ENCODE data around the gene FAAH.

FAAH gene

GRCh38 chr1:46423574-46424240 is 29.6 kb downstream of the FAAH start:
- no peak for DNase-seq (ENCODE audit: low read depth)

- no peak for DNase-seq (ENCODE audit: low read depth)
Observed at GRCh38 chr1:46424730-46425129, 30.6 kb downstream of the FAAH start.

DNA sequence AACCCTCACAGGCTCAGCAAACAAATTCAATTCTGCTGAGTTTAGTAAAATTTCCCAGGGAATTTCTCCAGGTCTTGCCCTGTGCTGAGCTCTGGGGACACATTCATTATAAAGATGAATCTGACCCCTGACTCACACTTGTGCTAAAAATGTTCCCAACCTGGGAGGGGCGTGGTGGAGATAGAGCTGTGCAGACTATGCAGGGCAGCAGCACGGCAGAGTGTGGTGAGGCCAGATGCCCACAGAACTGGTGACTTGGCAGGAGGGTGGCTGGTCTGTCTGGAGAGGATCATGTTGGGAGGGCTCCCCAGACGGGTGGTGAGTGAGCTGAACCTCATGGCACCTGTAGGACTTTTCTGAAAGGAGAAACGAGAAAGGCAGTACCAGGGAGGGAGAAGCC is 31.6 kb downstream of the FAAH start:
- DNase-seq (ENCODE audit: low read depth), result no peak

DNA sequence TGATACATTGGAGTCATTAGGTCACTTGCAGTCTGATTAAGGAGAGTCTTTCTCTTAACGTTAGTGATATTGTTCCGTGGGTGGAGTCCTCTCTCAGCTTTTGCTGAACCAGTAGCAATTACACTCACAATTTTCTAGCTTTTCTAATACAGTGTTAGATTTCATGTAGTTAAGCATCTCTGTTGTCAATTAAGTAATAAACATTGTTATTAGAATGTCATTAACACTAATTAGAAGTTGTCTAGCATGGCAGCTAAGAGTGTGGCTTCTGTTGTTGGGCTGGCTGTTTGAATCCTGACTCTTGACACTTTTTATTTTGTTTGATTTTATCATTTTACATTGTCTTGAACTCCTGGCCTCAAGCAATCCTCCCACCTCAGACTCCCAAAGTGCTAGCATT is 33.4 kb downstream of the FAAH start:
- no peak for DNase-seq (ENCODE audit: low read depth)

GRCh38 chr1:46429436-46429835 is 35.3 kb downstream of the FAAH start:
- DNase-seq (ENCODE audit: low read depth), result no peak

DNA sequence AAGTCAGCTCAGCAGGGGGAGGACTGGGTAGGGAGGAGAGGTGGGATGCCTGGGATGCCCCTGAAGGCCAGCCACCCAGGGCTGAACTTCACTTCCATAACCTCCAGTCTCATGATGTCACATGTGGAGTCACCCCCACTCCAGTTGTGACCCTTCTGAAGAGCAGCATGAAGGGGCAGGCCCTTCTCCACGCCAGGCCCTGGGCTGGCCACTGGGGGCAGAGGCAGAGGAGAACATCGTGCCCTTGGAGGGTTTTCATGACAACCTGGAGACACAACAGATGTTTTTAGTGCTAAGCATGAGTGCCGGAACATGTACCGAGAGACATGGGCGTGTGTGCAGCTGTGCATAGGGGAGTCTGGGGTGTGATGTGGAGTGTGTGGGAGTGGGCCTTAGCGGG is 37.6 kb downstream of the FAAH start:
- DNase-seq (ENCODE audit: low read depth), result no peak

DNA sequence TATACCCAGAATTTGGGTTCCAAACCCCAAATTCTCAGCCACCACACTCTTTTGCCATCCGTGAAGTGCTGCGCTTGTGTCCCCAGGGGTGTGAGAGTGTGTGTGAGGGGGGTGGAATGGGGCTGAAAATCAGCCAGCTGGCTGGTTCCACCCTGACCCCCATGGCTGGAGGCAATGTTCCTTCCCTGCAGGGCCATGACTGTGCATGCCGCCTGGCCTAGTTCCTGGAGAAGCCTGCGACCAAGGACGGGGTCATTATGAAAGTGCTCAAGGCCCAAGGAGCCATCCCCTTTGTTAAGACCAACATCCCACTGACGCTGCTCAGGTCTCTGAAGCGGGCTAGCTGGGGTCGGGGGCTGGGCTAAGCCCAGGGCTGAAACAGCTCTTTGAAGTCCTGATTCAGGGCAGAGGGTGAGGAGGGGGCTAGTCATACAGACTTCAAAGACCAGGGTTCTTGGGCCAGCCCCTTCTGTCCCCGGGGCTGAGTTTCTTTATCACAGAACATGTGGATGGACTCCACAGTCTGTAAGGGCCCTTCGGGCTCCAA is 38.7 kb downstream of the FAAH start:
- no peak for DNase-seq (ENCODE audit: low read depth)

DNA sequence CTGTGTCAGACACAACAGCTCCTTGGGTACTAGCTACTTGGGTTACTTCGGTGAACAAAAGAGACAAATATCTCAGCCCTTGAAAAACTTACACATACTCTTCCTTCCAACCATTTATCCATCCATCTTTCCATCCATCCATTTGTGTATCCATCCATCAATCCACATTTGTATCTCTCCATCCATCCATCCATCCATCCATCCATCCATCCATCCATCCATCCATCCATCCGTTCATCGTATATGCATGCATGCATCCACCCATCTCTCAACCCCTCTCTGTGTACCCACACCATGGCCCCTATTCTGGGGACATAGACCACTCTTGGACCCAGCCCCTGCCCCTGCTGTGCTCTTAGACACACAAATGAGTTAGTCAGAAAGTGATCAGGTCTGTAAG is 40.2 kb downstream of the FAAH start:
- DNase-seq (ENCODE audit: low read depth), result no peak

- DNase-seq (ENCODE audit: low read depth), result no peak
Observed at GRCh38 chr1:46436844-46437243, 42.7 kb downstream of the FAAH start.

DNA sequence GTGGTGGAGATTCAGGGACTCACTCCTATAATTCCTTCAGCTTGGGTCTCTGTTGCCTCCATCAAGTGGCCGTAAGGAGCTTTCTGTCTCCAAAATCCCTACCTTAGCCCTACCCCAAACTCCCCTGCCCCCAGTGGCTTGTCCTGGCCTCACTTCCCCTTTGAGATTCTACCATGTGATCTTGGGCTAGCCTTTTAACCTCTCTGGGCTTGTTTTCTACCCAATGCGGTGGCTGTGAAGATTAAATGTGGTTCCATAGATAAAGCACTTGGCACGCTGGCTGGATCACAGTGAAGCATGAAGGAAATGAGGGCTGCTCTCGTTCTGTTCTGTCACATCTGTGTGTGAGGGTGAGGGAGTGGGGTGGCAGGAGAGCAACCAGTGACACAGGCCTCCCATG is 43.6 kb downstream of the FAAH start:
- no peak for DNase-seq (ENCODE audit: low read depth)

DNA sequence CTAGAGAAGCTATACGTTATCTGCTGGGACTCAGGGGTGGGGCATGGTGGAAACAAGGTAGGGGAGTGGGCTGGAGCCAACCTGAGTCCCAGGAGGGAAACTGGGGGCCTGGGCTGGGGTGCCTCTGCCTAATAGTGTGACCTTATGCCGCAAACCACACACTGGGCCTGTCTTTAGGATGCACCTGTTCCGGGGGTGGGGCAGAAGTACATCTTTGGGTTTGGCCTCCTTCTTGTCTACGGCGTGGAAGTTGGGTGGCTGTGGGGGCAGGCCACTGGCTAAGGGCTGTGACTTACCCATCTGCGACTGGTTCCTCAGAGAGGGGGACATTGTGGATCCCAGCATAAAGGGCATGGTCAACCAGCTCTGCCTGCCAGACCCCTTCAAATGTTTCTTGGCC is 44.2 kb downstream of the FAAH start:
- DNase-seq (ENCODE audit: low read depth), result no peak

DNA sequence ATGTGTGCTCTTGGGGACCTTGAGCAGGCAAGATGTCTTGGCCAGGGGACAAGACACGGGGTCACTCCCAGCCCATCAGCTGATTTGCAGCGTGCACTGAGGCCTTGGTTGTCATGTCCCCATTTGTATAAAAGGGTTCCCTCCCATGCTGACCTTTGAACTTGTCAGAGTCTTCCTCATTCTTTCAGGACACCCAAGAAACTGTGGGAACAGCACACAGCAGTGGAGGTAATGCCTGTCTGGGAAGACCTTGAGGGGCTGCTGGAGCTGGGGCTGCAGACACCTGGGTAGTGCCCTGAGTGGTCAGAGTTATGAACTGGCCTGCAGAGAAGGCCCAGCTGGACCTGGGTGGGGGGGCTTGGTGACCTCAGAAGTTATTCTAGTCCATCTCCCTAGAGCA is 46.4 kb downstream of the FAAH start:
- no peak for DNase-seq (ENCODE audit: low read depth)

DNA sequence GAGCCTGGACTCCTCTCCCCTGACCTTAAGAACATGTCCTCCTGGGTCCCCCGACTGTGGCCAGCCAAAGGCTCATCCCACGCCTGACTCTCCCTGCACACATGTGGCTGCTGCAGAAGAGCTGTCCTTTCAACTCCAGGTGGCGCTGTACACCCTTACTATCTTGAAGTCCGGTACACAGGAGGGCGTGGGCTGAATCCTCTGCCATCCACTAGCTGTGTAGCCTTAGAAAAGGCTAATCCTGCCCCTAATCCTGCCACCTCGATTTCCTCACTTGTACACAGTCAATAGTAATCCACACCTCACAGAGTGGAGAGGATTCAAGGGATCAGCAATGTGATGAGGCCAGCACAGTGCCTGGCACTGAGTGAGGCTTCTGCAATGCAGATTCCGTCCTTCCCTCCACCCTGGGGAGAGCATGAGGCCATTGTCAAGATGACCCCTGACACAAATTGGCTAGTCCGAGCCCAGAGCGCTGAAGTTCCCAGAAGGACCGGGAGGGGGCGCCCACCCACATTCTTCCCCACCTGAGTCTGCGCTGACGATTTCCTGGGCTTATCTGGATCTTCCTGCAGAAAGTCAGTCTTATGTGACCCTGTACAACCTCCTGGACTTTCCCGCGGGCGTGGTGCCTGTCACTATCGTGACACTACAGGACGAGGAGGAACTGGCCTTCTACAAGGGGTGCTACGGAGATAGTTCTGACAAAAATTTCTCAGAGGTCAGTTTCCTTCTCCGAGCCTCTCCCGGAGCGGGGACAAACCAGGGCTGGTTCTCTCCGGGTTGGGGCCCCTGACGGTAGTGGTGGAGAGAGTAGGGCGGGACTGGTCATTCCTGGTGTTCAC is 48.4 kb downstream of the FAAH start:
- DNase-seq (ENCODE audit: low read depth), result peak; percentile 58

- no peak for DNase-seq (ENCODE audit: low read depth)
Observed at GRCh38 chr1:46444466-46444865, 50.3 kb downstream of the FAAH start.

DNA sequence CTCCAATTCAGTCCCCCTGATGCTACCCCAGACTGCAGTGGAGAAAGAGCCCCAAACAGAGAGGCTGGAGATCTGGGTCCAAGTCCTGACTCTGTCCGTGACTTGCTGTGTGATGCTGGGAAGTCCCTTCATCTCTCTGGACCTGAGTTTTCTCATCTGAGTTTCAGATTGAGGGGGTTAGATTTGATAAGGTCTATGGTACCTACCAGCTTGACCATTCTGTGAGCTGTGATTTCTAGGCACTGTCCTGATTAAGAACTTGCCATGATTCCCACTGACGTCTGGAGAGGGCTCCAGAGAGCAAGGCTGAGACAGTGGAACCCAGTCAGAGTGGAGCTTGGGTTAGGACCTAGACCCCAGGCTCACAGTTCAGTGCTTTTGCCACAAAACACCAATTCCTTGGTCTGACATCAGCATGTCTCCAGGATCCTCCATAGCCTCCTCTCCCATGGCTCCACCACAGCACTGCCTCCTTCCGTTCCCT is 51.7 kb downstream of the FAAH start:
- DNase-seq (ENCODE audit: low read depth), result no peak

DNA sequence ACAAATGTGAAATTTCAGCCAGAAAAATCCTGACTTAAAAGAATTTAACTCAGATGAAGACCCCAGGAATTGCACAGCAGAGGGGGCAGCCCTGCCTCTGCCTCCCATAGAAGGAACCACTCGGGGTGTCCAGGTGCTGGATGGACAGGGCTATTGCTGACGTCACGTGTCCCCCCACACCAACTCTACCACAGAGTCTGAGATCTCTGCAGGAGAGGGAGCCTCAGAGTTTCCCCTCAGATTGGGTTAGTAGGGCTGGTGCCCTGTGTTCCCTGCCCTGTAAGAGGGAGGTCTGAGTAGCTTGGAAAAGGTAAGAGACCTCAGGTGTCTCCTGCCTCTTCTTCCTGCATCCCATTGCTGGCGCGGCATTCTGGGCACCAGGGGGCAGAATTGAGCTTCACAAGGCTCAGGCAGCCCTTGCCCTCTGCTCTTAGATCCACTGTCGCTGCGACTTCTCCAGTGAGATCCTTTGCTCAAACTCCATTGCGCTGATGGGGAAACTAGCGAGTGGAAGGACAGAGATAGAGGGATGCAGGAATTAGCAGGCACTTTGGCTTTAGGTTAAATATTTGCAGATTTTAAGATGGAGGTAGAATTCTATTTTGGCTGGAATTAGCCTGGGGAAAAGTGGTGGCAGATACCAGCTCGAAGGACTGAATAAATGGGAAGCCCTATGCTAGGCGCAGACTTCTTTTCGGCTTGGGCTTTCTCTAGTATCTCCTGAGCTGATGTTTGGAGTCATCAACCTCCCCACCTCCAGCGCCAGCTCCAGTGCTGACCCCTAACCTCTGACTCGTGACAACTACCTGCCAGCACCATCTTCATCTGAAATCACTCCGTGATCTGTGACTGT is 52.8 kb downstream of the FAAH start:
- DNase-seq (ENCODE audit: low read depth), result peak; percentile 69

DNA sequence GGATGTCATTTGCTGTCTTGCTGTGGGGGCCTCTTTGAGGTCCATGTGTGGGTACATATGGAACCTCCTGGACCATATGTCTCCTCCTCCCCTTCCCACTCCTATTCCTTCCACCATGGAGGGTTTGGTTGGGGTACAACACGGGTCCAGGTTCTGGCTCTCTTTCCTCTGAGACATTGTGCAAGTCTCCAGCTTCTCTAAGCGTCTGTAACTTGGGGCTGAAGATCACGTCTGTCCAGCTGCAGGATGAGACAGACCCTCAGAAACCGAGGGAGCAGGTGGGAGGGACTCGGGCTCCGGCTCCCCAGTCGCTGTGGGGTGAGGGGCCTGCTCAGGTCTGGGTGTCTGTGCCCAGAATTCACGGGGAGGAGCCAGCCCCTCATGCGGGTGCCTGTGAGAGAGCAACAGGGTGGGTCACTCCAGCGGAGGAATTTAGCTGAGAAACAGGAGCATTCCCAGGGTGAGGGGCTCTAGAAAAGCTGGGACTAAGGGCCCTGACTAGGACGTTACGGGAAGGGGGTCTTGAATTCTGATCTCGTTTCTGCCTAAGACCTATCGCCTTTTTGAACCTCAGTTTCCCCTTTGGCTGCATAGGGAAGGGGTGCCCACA is 53.5 kb downstream of the FAAH start:
- DNase-seq (ENCODE audit: low read depth), result no peak

GRCh38 chr1:46448109-46448911 is 54.2 kb downstream of the FAAH start:
- DNase-seq (ENCODE audit: low read depth), result no peak

DNA sequence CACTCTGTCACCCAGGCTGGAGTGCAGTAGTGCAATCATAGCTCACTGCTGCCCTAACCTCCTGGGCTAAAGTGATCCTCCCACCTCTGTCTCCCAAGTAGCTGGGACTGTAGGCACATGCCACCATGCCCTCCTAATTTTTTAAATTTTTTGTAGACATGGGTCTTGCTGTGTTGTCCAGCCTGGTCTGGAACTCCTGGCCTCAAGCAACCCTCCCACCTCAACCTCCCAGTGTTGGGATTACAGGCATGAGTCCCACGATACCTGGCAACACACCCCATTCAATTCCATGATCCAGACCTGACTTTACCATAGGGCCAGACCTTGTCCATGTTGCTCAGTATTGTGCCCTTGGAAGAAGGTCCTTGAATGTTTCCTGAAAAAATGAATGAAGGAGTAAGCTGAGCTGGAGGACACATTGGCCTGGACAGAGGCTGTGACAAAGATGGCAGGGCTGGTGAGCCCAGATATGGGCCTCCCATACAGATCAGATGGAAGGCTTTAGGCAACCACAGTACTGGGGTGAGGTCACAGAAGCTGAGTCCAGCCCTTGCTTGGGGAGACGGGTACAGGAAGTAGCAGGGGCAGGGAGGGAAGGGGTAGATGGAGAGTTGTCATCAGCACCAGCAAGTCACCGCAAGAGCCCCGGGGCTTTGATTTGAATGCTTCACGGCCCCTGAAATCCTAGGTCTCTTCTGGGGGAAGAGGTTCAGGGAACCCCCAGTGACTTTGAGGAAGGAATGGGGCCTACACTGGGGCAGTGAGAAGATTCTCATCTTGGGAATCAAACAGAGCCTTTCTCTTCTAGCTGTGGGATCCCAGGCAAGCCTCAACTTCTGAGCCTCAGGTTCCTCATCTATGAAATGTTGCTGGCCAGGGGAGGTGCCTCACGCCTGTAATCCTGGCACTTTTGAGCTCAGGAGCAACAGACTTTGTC is 55.4 kb downstream of the FAAH start:
- DNase-seq (ENCODE audit: low read depth), result no peak

DNA sequence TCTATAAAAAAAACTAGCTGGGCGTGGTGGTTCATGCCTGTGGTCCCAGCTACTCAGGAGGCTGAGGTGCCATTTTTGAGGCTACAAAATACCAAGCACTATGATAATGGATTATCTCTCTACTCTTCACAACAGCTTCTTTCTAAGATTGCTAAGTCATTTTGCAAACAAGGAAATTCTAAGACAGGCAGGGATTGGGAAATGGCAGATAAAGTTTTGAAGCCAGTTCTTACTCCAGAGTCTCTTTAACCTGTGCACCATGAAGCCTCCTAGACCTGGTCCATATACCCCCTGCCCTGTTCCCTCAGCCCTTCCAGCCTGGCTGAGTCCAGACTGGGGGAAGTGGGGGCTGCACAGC is 56.0 kb downstream of the FAAH start:
- no peak for DNase-seq (ENCODE audit: low read depth)

Data from activated T-cell treated with anti-CD3 and anti-CD28 coated beads for 1 hour (primary cell).